HG03159 (cell line): ENCODE data around the gene MAP3K12.
"Not testable (repeated sequence)": the region's sequence is repeated elsewhere in the genome, so short reads cannot be mapped to it uniquely, and the experiment has no call there.

Experiments used
- ATAC-seq: cut with Tn5 transposase; IDR thresholded peaks from one replicate; pipeline ENCODE4 v1.9.1; 2021; ENCODE audit warnings: mild to moderate bottlenecking, moderate library complexity; ENCODE audit not compliant: unreplicated experiment

Gene MAP3K12

GRCh38 chr12:53493610-53494391 is 5.5 kb downstream of the MAP3K12 start:
- no peak for ATAC-seq

GRCh38 chr12:53492830-53493609 is 6.2 kb downstream of the MAP3K12 start:
- ATAC-seq = peak; percentile 94

GRCh38 chr12:53492188-53492587 is 7.1 kb downstream of the MAP3K12 start:
- ATAC-seq = no peak

DNA sequence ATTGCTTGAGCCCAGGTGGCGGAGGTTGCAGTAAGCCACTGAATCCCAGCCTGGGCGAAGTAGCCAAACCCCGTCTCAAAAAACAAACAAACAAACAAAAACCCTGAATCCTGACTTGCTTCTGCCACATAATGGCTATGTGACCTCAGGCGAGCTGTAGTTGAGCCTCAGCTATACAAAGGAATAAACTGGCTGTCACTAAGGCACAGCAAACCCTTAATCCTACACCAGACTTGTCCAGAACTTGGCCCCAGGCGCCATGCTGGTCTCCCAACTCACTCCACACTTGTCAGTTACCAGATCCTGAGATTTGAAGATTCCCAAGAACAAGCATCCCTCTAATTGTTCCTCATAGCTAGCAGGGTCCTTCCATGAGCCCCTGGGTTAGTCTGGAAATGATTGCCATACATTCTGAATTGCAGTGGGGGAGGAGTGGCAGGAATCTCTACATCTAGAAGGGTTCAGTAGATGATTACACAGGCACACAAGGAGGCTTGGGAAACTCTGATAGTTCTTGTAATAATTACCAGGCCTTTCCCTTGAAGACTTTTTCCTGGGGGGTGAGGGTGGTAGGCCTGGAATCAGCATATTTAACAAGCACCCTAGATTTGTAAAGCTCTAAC is 9.9 kb downstream of the MAP3K12 start:
- no peak for ATAC-seq

DNA sequence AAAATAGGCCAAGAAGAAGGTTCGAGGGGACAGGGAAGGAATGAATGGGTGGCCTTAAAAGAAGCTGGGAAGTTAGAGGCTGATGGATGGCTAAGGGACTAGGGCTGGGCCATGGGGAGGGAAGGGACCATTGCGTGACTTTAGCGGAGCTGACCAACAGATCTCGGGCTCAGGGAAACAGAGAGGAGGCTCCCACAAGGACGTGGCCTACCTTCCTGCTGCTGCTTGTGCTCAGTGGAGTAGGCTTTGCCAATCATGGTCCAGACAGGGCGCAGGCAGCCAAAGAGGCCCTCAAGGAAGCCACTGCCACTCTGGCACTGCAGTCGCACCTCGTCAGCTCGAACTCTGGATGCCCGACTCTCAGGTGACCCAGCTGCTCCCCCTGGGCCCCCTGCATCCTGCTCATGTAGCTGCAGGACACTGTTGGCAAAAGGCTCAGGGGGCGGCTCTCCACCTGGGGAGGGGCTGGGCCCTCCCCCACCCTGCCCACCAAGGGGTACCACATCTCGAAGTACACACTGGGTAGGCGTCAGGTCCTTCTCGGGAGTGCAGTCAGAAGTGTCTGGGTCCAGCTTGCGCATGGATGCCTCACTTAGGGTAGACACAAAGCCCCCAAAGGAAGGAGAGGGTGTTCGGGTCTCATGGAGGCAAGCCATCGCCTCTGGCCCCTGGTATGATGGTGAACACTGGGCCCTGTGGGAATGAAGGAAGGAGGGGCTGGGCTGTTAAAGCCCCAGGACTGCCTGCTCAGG is 12.3 kb downstream of the MAP3K12 start:
- ATAC-seq = no peak

DNA sequence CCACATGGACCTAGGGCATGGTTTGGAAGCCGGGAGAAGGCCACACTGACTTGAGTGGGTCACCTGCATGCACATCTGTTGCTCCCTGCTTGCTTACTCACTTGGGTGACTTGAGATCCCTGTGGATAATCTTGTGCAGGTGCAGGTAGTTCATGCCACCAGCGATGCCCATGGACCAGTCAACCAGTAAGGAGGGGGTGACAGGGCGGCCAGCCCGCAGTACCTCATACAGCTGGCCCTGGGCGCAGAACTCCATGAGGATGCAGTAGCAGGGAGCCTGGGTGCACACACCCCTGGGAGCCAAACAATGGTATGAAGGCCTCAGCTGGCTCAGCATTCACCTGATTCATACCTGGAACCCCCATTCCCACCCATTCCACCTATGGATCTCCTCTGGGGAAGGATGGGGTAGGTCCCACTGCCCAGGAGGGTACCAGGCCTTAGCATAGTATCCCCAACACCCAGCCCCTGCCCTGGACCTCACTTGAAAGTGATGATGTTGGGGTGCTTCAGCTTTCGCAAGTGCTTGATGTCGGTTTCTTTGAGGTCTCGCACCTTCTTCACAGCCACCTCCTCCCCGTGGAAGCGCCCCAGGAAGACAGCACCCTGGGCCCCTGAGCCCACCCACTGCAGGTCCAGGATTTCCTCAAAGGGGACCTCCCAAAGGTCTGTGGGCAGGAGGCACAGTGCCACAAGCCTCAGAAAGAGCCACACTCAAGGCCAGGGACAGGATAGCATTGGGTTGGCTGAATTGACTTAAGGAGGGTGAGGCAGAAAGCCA is 13.1 kb downstream of the MAP3K12 start:
- no peak for ATAC-seq

- ATAC-seq = no peak
Observed at GRCh38 chr12:53484686-53485575, 14.3 kb downstream of the MAP3K12 start.

DNA sequence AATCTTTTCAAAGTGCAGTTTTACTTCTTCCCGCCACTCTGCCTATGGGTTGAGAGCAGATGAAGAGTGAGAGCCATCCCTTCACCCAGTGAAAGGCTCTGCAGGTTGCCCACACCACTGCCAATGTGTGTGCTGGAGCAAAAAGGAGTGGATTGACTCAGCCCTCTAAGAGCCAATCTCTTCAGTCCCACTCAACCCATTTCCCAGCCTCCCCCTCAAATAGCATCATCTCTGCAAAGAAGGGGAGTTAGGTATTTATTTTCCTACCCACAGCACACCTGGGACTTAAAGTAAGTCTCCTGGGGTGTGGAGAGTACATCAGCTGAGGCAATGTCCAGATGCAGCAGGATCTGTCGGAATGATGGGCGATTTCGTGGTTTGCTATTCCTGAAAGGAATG is 15.3 kb downstream of the MAP3K12 start:
- ATAC-seq = no peak

DNA sequence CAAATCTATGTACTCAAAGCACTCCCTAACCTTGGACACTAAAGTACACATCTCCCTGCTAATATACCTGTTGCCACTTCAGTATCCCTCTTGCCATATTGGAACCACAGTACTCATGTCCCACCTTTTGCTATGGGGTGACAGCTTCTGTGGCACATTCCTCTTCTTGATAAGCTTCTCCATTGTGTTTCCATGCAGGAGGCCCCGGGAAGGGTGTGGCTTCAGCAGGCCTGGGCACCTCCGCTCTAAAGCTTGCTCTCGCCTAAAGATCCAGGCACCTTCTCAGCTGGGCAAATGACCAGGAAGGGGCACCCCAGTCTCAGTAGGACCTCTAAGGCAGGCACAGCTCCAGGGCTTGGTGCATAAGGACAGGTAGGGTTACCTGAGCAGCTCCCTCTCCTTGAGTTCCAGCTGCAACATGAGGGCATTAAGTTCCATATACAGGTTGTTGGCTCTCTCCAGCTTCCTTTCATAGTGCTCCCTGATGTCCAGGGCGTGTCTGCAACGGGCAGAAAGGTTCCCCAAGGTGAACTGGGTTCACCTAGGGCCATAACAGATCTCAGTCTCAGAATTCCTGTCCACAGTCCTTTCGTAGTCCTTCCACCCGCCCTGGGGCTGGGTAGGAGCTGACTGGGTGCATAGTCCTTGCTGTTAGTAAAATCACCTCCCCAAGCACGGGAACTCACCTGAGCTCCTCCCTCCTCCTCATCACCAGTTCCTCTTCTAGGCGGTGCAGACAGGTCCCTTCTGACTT is 15.9 kb downstream of the MAP3K12 start:
- ATAC-seq = no peak

- ATAC-seq = no peak
Observed at GRCh38 chr12:53482626-53483168, 16.6 kb downstream of the MAP3K12 start.

DNA sequence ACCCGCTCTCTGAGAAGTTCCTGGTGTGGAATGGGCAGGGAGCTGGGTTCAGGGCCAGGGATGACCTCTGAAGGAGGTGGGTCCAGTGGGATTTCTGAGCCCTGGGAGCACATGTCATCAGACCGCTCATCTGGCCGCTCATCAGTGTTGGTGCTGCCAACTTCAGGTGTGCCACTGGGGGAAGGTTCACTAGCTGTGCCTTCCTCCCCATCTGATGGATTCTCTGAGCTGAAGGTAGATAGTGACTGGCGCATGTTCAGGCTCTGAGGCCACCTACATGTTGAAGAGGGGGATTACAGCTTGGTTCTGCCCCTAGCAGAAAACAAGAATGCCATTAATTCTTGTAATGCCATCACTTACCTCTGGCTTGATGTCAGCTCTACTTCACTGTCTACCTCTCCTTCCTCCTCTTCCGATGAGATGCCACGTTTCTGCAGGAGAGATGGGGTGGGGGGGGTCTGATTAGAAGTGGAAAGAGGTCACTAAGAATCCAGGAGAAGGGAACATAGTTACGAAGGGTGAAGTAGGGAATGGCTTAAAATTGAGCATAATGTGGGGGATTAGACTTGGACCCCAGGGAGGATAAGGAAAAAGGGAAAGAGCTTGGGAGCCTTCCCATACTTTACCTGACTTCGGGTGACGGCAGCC is 17.2 kb downstream of the MAP3K12 start:
- ATAC-seq = no peak

GRCh38 chr12:53481458-53481857 is 17.8 kb downstream of the MAP3K12 start:
- not testable (repeated sequence) for ATAC-seq

- no peak for ATAC-seq
Observed at GRCh38 chr12:53480491-53481442, 18.5 kb downstream of the MAP3K12 start.

DNA sequence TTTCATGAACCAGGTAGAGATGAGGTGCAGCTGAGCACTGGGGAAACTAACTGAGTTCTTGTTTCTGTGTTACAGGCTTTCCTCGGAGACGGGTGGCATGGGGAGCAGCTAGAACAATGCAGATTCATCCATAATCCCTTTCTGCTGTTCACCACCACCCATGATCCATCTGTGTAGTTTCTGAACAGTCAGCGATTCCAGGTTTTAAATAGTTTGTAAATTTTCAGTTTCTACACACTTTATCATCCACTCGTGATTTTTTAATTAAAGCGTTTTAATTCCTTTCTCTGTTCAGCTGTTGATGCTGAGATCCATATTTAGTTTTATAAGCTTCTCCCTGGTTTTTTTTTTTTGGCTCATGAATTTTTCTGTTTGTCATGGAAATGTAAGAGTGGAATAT is 19.9 kb downstream of the MAP3K12 start:
- no peak for ATAC-seq

- ATAC-seq = no peak
Observed at GRCh38 chr12:53478865-53479264, 20.4 kb downstream of the MAP3K12 start.

DNA sequence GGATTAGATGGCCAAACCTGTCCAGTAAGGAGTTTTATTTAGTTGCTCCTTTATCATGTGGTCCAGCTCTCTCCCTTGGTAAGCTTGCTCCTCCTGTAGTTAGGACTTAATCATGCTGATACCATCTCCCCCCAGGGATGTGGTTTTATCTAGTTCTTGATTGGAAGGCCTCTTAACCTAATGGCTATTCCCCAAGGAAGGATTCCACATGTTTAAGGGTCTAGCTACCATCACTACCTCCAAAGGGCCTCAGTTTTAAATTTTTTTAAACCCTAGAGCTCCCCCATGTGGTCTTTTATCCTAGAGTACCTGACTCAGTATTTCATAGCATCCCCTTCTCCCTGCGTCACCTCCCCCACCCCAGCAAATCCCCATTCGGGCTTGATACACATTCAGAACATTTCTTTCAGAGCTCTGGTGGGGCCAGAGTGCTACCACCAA is 22.5 kb downstream of the MAP3K12 start:
- no peak for ATAC-seq

GRCh38 chr12:53474819-53475218 is 24.4 kb downstream of the MAP3K12 start:
- no peak for ATAC-seq
